ENCODE measurements around the gene FAF1.

GRCh38 chr1:50633465-50633864 lies 326.6 kb downstream of the FAF1 start:
- no peak for TF ChIP-seq MXI1 (IDR thresholded peaks at IDR 0.05; ENCODE audit: low read depth, low read length)
- no peak for TF ChIP-seq GABPB1 (CRISPR knock-in tag; IDR thresholded peaks at IDR 0.05)
- no peak for TF ChIP-seq GMEB1 (CRISPR knock-in tag; IDR thresholded peaks at IDR 0.05)
- no peak for TF ChIP-seq EP300 (IDR thresholded peaks at IDR 0.05; ENCODE audit: low read length)

Data from K562 (cell line).